GM18870 (cell line): ENCODE data around the gene TIMM23B.
"Not testable (repeated sequence)": the region's sequence is repeated elsewhere in the genome, so short reads cannot be mapped to it uniquely, and the experiment has no call there.

ENCODE experiments used
- ATAC-seq: cut with Tn5 transposase; IDR thresholded peaks from one replicate; pipeline ENCODE4 v1.9.1; 2021; ENCODE audit warnings: moderate library complexity; ENCODE audit not compliant: unreplicated experiment

TIMM23B gene, protein sequence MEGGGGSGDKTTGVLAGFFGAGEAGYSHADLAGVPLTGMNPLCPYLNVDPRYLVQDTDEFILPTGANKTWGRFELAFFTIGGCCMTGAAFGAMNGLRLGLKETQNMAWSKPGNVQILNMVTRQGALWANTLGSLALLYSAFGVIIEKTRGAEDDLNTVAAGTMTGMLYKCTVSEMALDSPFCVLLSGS

DNA sequence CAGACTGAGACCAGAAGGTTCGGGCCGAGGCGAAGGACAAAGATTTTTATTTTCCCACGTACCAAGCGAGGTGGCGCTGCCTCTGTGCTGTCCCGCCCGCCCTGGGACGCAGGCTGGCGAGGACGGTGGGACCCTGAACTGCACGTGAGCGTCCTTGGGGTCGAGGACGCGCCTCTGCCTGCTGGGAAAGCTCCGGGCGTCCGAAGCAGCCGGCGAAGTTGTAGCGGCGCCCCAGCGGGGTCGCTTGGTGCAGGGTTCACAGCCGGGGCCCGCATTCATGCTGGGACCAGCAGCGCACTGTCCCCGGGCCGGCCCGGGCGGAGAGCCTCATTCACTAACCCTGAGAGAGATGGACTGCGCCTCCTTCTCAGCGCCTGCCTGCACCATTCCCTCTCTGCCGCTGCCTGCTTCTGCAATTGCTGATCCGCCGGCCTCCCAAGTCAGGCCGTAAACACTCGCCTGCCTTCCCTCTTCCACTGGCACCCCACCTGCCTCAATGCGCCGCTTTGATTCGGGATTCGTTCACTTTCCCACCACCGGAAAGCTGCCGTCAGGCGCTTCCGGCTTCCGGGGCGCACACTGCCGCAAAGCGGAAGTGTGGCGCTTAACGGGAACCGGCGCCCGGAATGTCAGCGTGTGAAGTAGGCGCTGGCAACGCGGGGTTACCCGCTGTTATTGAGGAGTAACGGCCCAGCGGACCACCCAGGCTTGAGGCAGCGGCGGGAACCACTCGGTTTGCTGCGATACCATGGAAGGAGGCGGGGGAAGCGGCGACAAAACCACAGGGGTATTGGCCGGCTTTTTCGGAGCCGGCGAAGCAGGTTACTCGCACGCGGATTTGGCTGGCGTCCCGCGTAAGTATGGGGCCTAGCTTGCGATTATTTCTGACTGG, at the start of gene TIMM23B, which contains the start of gene PARG:
Gene TIMM23B (plus strand): TSS at position 607 of the 892 bp plus-strand sequence. CDS start 142 bp downstream, at position 749.
Gene PARG (minus strand): TSS at position 581 of the 892 bp plus-strand sequence. CDS start 302 bp downstream, at position 279.
- ATAC-seq, result peak; percentile 57

DNA sequence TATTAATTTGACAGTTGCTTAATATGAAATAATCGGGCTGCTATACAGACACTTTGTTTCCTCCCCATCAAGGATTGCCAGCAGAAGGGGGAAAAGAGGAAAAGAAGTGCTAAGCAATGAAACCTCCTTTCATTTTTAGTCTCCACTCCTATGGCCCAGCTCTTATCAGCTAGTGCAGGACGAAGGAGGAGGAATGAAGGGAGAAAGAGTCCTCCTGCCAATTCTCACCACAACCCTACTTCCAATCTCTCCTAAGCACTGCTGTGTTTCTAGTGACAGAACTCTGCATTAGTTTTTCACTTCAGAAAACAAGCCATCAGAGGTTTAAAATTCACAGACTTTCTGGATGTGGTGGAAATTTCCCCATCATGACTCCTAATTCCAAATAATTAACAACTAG, 41.9 kb upstream of the TIMM23B start:
- ATAC-seq, result not testable (repeated sequence)

DNA sequence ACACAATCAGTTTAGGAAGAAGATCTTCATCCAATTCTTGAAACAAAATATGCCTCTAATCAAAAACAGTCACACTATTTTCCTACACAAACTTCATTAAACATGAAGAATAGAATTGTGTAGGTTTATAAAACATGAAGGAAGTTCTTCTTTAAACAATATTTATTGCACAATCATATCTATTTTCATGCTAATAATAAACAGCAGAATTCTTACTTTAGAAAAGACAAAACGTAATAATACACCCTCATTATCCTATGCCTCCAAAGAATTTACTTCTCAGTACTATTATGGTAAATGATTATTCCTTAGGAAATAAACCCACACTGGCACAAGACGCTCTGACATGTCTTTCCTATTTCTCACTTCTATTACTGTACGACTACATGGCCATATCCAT, 41.4 kb upstream of the TIMM23B start:
- ATAC-seq, result not testable (repeated sequence)

DNA sequence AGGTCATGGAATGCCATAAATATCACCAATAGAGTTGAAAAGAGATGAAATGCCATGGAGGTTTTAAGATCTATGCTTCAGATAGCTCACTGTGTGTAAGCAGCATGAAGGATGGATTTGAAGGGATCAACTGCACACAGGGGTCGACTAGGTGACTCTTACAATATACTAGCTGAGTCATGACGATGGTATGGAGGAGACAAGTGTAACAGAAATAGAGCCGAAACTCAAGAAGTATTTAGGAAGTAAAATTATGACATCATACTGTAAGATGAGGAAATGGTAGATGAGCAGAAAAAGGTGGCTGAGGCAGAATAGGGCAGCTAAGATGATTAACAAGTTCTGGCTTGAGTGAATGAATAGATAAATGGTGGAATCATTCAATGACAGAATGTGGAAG, 38.0 kb upstream of the TIMM23B start:
- not testable (repeated sequence) for ATAC-seq

GRCh38 chr10:49908290-49909080, 33.4 kb upstream of the TIMM23B start:
- not testable (repeated sequence) for ATAC-seq

GRCh38 chr10:49910295-49910694, 31.6 kb upstream of the TIMM23B start:
- ATAC-seq, result not testable (repeated sequence)

DNA sequence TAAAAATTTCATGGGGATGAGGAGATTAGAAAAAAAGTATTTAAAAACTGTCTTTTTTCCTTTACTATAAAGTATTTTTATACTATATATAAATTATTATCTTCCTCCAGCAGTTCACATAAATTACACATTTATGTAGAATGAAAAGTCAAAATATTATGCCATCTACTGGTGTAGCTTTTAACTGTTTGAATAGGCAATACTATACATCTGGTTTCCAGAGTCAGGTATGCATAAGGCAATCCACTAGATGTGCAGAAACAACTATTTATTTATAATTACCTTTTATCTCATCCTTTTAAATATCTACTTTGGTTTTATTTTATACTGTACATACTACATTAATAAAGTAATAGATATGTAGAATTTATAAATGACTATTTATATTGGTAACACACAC, 25.4 kb upstream of the TIMM23B start:
- ATAC-seq, result not testable (repeated sequence)

DNA sequence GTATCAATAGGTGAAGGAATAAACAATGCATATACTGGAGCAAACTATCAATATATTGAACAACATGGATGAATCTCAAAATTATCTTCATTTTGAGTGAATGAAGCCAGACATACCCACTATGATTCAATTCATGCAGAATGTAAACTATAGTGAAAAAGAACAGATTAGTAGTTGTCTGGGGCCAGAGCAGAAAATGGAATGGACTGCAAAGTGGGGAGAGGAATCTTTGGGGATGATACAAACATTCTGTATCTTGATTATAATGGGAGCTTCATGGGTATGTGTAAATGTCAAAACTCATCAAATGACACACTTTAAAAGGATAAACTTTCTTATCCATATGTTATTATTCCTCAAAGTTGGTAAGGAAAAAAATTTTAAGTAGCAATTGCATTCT, 23.9 kb upstream of the TIMM23B start:
- ATAC-seq, result not testable (repeated sequence)

DNA sequence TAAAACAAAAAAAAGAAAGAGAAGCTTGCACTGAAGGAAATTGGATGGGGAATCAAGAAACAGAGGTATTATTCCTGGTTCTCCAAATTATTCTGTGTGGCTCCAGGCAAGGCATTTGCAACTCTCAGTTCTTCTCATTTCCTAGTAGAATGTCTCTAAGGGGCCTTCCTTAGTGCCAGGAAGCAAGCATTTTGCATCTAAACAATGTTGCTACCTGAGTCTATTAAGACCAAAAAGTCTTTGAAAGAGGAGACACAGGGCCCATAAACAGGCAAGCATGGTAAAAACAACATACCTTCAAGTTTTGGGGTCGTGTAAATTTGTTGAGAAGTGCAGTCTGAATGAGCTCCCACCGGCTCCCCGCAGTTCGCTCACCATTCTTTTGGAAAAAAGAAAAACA, 19.8 kb upstream of the TIMM23B start:
- not testable (repeated sequence) for ATAC-seq

- ATAC-seq, result not testable (repeated sequence)
These were observed 18.3 kb upstream of the TIMM23B start for GRCh38 chr10:49923572-49923971.

DNA sequence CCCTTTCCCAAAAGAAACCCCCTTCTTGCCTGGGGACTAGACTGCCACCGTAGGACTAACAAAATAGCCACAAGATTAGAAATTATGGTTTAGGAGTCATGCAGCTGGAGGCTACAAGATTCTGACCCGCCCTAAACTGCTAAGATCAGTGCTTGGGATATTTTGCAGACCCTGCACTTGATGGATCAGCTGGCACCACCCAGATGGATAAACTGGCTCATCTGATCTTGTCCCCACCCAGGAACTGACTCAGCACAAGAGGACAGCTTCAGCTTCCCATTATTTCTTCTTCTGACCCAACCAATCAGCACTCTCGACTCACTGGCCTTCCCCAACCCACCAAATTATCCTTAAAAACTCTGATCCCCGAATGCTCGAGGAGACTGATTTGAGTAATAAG, 10.6 kb upstream of the TIMM23B start:
- ATAC-seq, result not testable (repeated sequence)

DNA sequence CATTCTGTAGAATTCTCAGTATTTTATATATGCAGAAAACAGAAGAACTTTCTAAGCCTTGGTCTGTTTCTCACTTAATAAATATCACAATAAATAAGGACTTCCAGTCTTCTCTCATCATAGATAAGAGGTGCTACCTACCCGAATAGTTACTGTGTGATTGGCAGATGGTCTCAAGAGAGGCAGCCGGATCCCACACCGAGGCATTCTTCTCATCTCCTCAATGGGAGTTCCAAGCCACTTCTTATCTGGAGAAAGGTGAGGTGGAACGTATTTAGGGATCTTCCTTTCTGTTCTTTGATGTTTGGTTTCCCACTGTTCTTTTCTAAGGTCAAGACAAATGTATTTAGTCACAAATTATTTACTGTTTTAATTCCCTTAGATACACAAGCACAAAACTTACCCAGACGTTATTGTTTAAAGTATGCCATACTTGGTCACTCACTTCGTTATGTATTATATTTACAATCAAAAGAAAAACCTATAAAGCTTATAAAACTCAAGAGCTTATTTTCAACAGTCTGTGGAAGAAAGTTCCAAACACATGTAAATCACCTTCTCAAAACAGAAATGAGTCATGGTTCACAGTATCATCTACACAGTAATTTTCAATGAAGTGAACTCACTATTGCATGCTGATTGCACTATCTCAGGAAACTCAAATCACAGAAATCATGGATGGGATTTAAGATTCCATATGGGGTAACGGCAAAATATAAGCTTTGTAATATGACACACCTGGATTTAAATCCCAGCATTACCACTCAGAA, 9.7 kb upstream of the TIMM23B start:
- ATAC-seq, result not testable (repeated sequence)

- peak; percentile 7 for ATAC-seq
These were observed 469 bp downstream of the TIMM23B start for GRCh38 chr10:49942339-49942705.

DNA sequence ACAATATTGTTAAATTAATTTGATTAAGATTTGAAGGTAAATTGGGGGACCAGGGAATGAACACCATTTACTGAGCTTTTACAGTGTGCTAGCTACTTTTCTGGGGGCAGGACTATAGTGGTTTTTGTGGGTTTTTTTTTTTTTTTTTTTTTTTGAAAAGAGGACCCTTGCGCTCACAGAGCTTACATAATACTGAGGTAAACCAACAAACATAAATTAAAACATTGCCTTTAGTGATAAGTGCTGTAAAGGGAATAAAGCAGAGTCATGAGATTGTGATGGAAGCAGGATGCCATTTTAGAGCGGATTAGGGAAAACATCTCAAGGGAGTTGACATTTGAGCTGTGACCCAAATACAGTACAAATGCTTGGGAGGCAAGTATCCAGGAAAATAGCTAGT, 1.8 kb downstream of the TIMM23B start:
- not testable (repeated sequence) for ATAC-seq

- ATAC-seq, result peak; percentile 71
These were observed 6.3 kb downstream of the TIMM23B start for GRCh38 chr10:49948142-49948541.

GRCh38 chr10:49948737-49949136, 6.9 kb downstream of the TIMM23B start:
- ATAC-seq, result not testable (repeated sequence)

DNA sequence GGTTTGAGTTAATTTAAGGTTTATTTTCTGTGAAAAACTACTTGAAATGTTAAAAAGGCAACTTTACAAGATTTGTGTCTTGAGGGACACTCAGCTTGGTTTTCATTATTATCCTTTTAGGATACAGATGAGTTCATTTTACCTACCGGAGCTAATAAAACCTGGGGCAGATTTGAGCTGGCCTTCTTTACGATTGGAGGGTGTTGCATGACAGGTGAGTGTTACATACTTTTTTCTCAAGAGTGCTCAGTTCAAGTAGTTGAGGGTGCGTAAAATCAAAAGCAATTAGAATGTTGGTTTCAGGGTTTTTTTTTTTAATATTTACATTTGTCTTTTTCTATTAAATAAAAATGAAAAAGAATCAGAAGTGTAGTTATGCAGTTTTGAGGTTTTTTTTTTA, 10.2 kb downstream of the TIMM23B start:
- ATAC-seq, result not testable (repeated sequence)

- ATAC-seq, result not testable (repeated sequence)
These were observed 11.3 kb downstream of the TIMM23B start for GRCh38 chr10:49953122-49953521.

DNA sequence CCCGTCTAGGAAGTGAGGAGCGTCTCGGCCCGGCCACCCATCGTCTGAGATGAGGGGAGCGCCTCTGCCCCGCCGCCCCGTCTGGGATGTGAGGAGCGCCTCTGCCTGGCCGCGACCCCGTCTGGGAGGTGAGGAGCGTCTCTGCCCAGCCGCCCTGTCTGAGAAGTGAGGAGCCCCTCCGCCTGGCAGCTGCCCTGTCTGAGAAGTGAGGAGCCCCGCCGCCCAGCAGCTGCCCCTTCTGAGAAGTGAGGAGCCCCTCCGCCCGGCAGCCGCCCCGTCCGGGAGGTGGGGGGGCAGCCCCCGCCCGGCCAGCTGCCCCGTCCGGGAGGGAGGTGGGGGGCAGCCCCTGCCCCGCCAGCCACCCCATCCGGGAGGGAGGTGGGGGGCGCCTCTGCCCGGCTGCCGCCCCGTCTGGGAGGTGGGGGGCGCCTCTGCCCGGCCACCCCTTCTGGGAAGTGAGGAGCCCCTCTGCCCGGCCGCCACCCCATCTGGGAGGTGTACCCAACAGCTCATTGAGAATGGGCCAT, 28.5 kb downstream of the TIMM23B start:
- ATAC-seq, result not testable (repeated sequence)

- ATAC-seq, result not testable (repeated sequence)
These were observed 29.6 kb downstream of the TIMM23B start for GRCh38 chr10:49971466-49971865.
